ENCODE measurements around the gene CCDC9B. TPM values are rescaled to one million over a fixed set of nuclear protein-coding genes. Genes with fewer than 3 reads are reported as not detected.

CCDC9B gene
- total RNA-seq, 1 experiment from 2014 or later, result 3.2 TPM

- no peak for DNase-seq
Measured at GRCh38 chr15:40344217-40344616, 3.5 kb upstream of the CCDC9B start.

GRCh38 chr15:40343512-40343911 is 2.8 kb upstream of the CCDC9B start:
- no peaks in the 10 kb centered on the region for H3K27me3 ChIP-seq
- H3K36me3 ChIP-seq, result no peaks in the 10 kb centered on the region
- no peak for DNase-seq
- H3K4me1 ChIP-seq, result peaks cover 28% of the 10 kb centered on the region
- no peak overlapping the region for H3K27ac ChIP-seq
- no peak overlapping the region for H3K4me3 ChIP-seq
- no peaks in the 10 kb centered on the region for H3K9me3 ChIP-seq (replicated peaks)

More at GRCh38 chr15:40344217-40344616, 3.5 kb upstream of the CCDC9B start:
- no peak overlapping the region for H3K4me3 ChIP-seq
- no peaks in the 10 kb centered on the region for H3K36me3 ChIP-seq
- peaks cover 1% of the 10 kb centered on the region; the same call in 1 of the 2 replicates for H3K27me3 ChIP-seq
- no peaks in the 10 kb centered on the region for H3K9me3 ChIP-seq (replicated peaks)
- no peak overlapping the region for H3K27ac ChIP-seq
- peaks cover 22% of the 10 kb centered on the region for H3K4me1 ChIP-seq

GRCh38 chr15:40342416-40343320 is 1.9 kb upstream of the CCDC9B start:
- no peaks in the 10 kb centered on the region for H3K9me3 ChIP-seq (replicated peaks)
- no peak overlapping the region for H3K27ac ChIP-seq
- H3K27me3 ChIP-seq, result no peaks in the 10 kb centered on the region
- DNase-seq, result no peak
- peaks cover 32% of the 10 kb centered on the region for H3K4me1 ChIP-seq
- no peak overlapping the region for H3K4me3 ChIP-seq
- no peaks in the 10 kb centered on the region for H3K36me3 ChIP-seq

GRCh38 chr15:40340038-40340739 is 550 bp downstream of the CCDC9B start:
- H3K4me1 ChIP-seq, result peaks cover 51% of the 10 kb centered on the region
- peak overlapping the region; percentile 91 for H3K27ac ChIP-seq
- peak; percentile 65 to 68 for DNase-seq
- no peaks in the 10 kb centered on the region for H3K27me3 ChIP-seq
- no peaks in the 10 kb centered on the region for H3K9me3 ChIP-seq (replicated peaks)
- peak overlapping the region; percentile 56 for H3K4me3 ChIP-seq
- no peaks in the 10 kb centered on the region for H3K36me3 ChIP-seq

GRCh38 chr15:40339621-40339945 is 1.2 kb downstream of the CCDC9B start:
- no peaks in the 10 kb centered on the region for H3K36me3 ChIP-seq
- peaks cover 51% of the 10 kb centered on the region for H3K4me1 ChIP-seq
- DNase-seq, result peak; percentile 48 to 53

GRCh38 chr15:40338921-40339620 is 1.7 kb downstream of the CCDC9B start:
- Histone ChIP-seq H3K27ac (peak overlapping the region; percentile 91), H3K9me3 (replicated peaks) (no peaks in the 10 kb centered on the region), H3K4me3 (peak overlapping the region; percentile 56), H3K4me1 (peaks cover 56% of the 10 kb centered on the region), H3K36me3 (no peaks in the 10 kb centered on the region), H3K27me3 (no peaks in the 10 kb centered on the region)
- DNase-seq, result peak; percentile 92 to 93

More at GRCh38 chr15:40339621-40339945, 1.2 kb downstream of the CCDC9B start:
- Histone ChIP-seq H3K27me3 (no peaks in the 10 kb centered on the region), H3K9me3 (replicated peaks) (no peaks in the 10 kb centered on the region), H3K27ac (peak overlapping the region; percentile 91), H3K4me3 (peak overlapping the region; percentile 56)

- DNase-seq, result peak; percentile 87 to 89
- Histone ChIP-seq H3K9me3 (replicated peaks) (no peaks in the 10 kb centered on the region), H3K4me1 (peaks cover 60% of the 10 kb centered on the region), H3K36me3 (no peaks in the 10 kb centered on the region), H3K4me3 (peak overlapping the region; percentile 56), H3K27me3 (no peaks in the 10 kb centered on the region), H3K27ac (peak overlapping the region; percentile 91)
Measured at GRCh38 chr15:40338041-40338657, 2.6 kb downstream of the CCDC9B start.

GRCh38 chr15:40337597-40337996 is 3.1 kb downstream of the CCDC9B start:
- Histone ChIP-seq H3K27me3 (no peaks in the 10 kb centered on the region), H3K9me3 (replicated peaks) (no peaks in the 10 kb centered on the region), H3K36me3 (no peaks in the 10 kb centered on the region), H3K27ac (no peak overlapping the region), H3K4me1 (peaks cover 60% of the 10 kb centered on the region), H3K4me3 (no peak overlapping the region)
- DNase-seq, result no peak

GRCh38 chr15:40336744-40337122 is 4.0 kb downstream of the CCDC9B start:
- Histone ChIP-seq H3K9me3 (replicated peaks) (no peaks in the 10 kb centered on the region), H3K36me3 (no peaks in the 10 kb centered on the region), H3K4me3 (no peak overlapping the region), H3K27me3 (no peaks in the 10 kb centered on the region), H3K4me1 (peaks cover 56% of the 10 kb centered on the region), H3K27ac (no peak overlapping the region)
- DNase-seq, result no peak

GRCh38 chr15:40335938-40336743 is 4.6 kb downstream of the CCDC9B start:
- no peaks in the 10 kb centered on the region for H3K36me3 ChIP-seq
- H3K27me3 ChIP-seq, result no peaks in the 10 kb centered on the region
- H3K4me3 ChIP-seq, result no peak overlapping the region
- peak; percentile 59 to 67 for DNase-seq
- no peak overlapping the region for H3K27ac ChIP-seq
- peaks cover 50% of the 10 kb centered on the region for H3K4me1 ChIP-seq
- no peaks in the 10 kb centered on the region for H3K9me3 ChIP-seq (replicated peaks)

GRCh38 chr15:40334941-40335795 is 5.6 kb downstream of the CCDC9B start:
- no peak overlapping the region for H3K27ac ChIP-seq
- H3K27me3 ChIP-seq, result no peaks in the 10 kb centered on the region
- H3K4me1 ChIP-seq, result peaks cover 54% of the 10 kb centered on the region
- no peaks in the 10 kb centered on the region for H3K36me3 ChIP-seq
- no peak overlapping the region for H3K4me3 ChIP-seq
- H3K9me3 ChIP-seq (replicated peaks), result no peaks in the 10 kb centered on the region
- DNase-seq, result no peak

- Histone ChIP-seq H3K9me3 (replicated peaks) (no peaks in the 10 kb centered on the region), H3K36me3 (no peaks in the 10 kb centered on the region), H3K27ac (no peak overlapping the region), H3K27me3 (no peaks in the 10 kb centered on the region), H3K4me3 (no peak overlapping the region), H3K4me1 (peaks cover 54% of the 10 kb centered on the region)
- DNase-seq, result no peak
Measured at GRCh38 chr15:40334541-40334940, 6.2 kb downstream of the CCDC9B start.

- Histone ChIP-seq H3K36me3 (no peaks in the 10 kb centered on the region), H3K27me3 (no peaks in the 10 kb centered on the region), H3K27ac (no peak overlapping the region), H3K4me3 (no peak overlapping the region), H3K9me3 (replicated peaks) (no peaks in the 10 kb centered on the region), H3K4me1 (peaks cover 54% of the 10 kb centered on the region)
- DNase-seq, result peak; percentile 58
Measured at GRCh38 chr15:40333922-40334492, 6.7 kb downstream of the CCDC9B start.

Data from SJCRH30 (cell line).